NCI-H2081 (cell line): Measurements from ENCODE around the gene CNGA1.

Source experiments
- DNase-seq, 2 experiments: peaks; one replicate each; lab custom pipeline; 2025; lab: John Stamatoyannopoulos, UW

CNGA1 gene

GRCh38 chr4:48016141-48017107 is at the start of gene CNGA1, which contains the start of gene NIPAL1:
CNGA1 (minus strand) TSS chr4:48016681; CDS start chr4:47952689, 63,992 bp downstream.
NIPAL1 (plus strand) TSS chr4:48016772; CDS start chr4:48016840, 68 bp downstream.
- DNase-seq = peak; percentile 85 to 90

- no peak for DNase-seq
Observed at GRCh38 chr4:48065587-48066052, 49.1 kb upstream of the CNGA1 start.

- no peak for DNase-seq
Observed at GRCh38 chr4:48064349-48064748, 47.9 kb upstream of the CNGA1 start.

GRCh38 chr4:48058617-48059530 is 42.4 kb upstream of the CNGA1 start:
- DNase-seq = no peak

GRCh38 chr4:48051078-48051477 is 34.6 kb upstream of the CNGA1 start:
- no peak for DNase-seq

- DNase-seq = no peak
Observed at GRCh38 chr4:48049483-48049882, 33.0 kb upstream of the CNGA1 start.

GRCh38 chr4:48047896-48048295 is 31.4 kb upstream of the CNGA1 start:
- DNase-seq = no peak

- DNase-seq = no peak
Observed at GRCh38 chr4:48047421-48047844, 31.0 kb upstream of the CNGA1 start.

GRCh38 chr4:48046059-48046458 is 29.6 kb upstream of the CNGA1 start:
- no peak for DNase-seq

GRCh38 chr4:48044298-48044697 is 27.8 kb upstream of the CNGA1 start:
- no peak for DNase-seq

- no peak for DNase-seq
Observed at GRCh38 chr4:48043504-48043903, 27.0 kb upstream of the CNGA1 start.

GRCh38 chr4:48042979-48043461 is 26.5 kb upstream of the CNGA1 start:
- DNase-seq = no peak

- no peak for DNase-seq
Observed at GRCh38 chr4:48041535-48042137, 25.2 kb upstream of the CNGA1 start.

- no peak for DNase-seq
Observed at GRCh38 chr4:48039561-48039960, 23.1 kb upstream of the CNGA1 start.

GRCh38 chr4:48038666-48039065 is 22.2 kb upstream of the CNGA1 start:
- no peak for DNase-seq

GRCh38 chr4:48037117-48037462 is 20.6 kb upstream of the CNGA1 start:
- DNase-seq = no peak

- no peak for DNase-seq
Observed at GRCh38 chr4:48035952-48036351, 19.5 kb upstream of the CNGA1 start.

- DNase-seq = peak; percentile 16 to 48
Observed at GRCh38 chr4:48033825-48034413, 17.4 kb upstream of the CNGA1 start.

GRCh38 chr4:48033412-48033811 is 16.9 kb upstream of the CNGA1 start:
- no peak for DNase-seq

GRCh38 chr4:48032721-48033120 is 16.2 kb upstream of the CNGA1 start:
- DNase-seq = no peak

GRCh38 chr4:48031802-48032525 is 15.5 kb upstream of the CNGA1 start:
- no peak for DNase-seq
